A673 (cell line): ENCODE data around the gene ITPKC.

Experiments used
- EZH2 ChIP-seq: fragments of 200-600 bp; sonication (generic); IDR thresholded peaks from 2 replicates; pipeline ENCODE4 v1.6.1; 2017; ENCODE audit warnings: borderline replicate concordance, low read depth, mild to moderate bottlenecking, mixed read lengths, antibody characterized with exemption, low read length; ENCODE audit not compliant: poor library complexity, severe bottlenecking
- TF ChIP-seq, protein P1 (sequence below): fragments of 300-800, 200-600 bp; sonication (generic); conservative IDR thresholded peaks from 2 replicates; pipeline ENCODE4 v1.5.1; 2017; ENCODE audit warnings: low read depth, mild to moderate bottlenecking, antibody characterized with exemption, low read length, moderate library complexity, mixed read lengths

DNA sequence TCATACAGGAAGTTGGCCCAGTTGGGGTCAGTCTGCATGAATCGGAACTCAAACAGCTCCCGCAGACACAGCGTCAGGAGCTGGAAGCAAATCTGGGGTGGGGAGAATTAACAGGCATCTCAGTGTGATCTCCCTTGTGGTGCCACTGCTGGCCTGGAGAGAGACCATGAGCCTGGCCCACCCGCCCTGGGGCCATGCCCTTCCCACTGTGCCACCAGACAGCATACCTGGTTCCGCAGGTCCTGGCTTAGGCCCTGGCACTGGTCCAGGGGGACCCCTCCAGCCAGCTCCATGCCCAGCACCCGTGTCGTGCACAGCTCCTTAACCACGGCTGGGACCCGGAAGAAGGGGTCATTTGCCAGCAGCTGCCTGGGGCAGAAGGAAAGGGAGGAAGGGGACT lies 16.8 kb upstream of the ITPKC start:
- TF ChIP-seq, protein P1, sequence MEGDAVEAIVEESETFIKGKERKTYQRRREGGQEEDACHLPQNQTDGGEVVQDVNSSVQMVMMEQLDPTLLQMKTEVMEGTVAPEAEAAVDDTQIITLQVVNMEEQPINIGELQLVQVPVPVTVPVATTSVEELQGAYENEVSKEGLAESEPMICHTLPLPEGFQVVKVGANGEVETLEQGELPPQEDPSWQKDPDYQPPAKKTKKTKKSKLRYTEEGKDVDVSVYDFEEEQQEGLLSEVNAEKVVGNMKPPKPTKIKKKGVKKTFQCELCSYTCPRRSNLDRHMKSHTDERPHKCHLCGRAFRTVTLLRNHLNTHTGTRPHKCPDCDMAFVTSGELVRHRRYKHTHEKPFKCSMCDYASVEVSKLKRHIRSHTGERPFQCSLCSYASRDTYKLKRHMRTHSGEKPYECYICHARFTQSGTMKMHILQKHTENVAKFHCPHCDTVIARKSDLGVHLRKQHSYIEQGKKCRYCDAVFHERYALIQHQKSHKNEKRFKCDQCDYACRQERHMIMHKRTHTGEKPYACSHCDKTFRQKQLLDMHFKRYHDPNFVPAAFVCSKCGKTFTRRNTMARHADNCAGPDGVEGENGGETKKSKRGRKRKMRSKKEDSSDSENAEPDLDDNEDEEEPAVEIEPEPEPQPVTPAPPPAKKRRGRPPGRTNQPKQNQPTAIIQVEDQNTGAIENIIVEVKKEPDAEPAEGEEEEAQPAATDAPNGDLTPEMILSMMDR: no peak
- TF ChIP-seq EZH2: no peak
